ENCODE measurements around the gene C8A. TPM values are rescaled to one million over a fixed set of nuclear protein-coding genes. Genes with fewer than 3 reads are reported as not detected.

C8A gene
- total RNA-seq, 1 experiment from 2014 or later, result not detected

DNA sequence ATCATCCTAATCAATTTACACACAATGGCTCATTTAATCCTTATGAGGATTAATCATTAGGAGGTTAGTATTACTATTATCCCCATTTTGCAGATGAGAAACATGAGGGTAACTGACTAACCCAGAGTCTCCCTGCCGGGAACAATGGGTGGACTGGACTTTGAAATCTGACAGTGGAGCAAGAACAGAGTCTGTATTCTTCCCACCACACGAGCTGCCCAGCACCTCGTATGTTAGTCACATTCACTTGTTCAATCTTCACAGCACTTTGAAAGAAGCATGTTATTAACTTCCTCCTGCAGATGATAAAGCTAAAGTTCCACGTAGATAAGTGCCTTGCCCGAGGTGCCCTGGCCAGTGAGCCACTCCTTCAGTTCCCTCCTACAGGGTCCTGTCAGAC is 98.8 kb downstream of the C8A start:
- Histone ChIP-seq H2BK120ac (ENCODE audit: low read depth, low read length, poor library complexity, severe bottlenecking) (no peak overlapping the region), H3K79me1 (ENCODE audit: insufficient read depth, low read depth, low read length, poor library complexity, severe bottlenecking) (no peaks in the 10 kb centered on the region), H2AK5ac (ENCODE audit: insufficient read length, low read length) (no peak overlapping the region), H3K23ac (ENCODE audit: insufficient read length, low read depth, low read length) (no peak overlapping the region), H3K14ac (ENCODE audit: insufficient read depth, low read length) (no peak overlapping the region), H3K79me2 (ENCODE audit: insufficient read depth, low read length) (no peaks in the 10 kb centered on the region), H2BK5ac (ENCODE audit: insufficient read length, low read length) (no peak overlapping the region), H3K18ac (ENCODE audit: insufficient read length, low read depth, low read length) (no peak overlapping the region), H4K20me1 (ENCODE audit: control insufficient read depth, insufficient read depth, insufficient read length) (no peaks in the 10 kb centered on the region), H3K4me1 (ENCODE audit: insufficient read depth, low read length) (no peaks in the 10 kb centered on the region), H3K27ac (ENCODE audit: insufficient read length, low read depth, low read length) (no peak overlapping the region), H2BK20ac (ENCODE audit: low read depth, low read length, poor library complexity, severe bottlenecking) (no peak overlapping the region), H2BK12ac (ENCODE audit: insufficient read length, low read depth, low read length) (no peak overlapping the region), H3K23me2 (ENCODE audit: insufficient read length, low read depth, low read length, poor library complexity, severe bottlenecking) (no peaks in the 10 kb centered on the region), H4K91ac (ENCODE audit: insufficient read length, low read depth, low read length) (no peak overlapping the region), H2AFZ (ENCODE audit: low read length) (no peak overlapping the region), H3K27me3 (ENCODE audit: insufficient read depth, low read length) (no peaks in the 10 kb centered on the region), H2BK15ac (ENCODE audit: low read depth, low read length) (no peak overlapping the region), H3K56ac (ENCODE audit: insufficient read length, low read depth, low read length) (no peak overlapping the region), H4K8ac (replicated peaks; ENCODE audit: insufficient read length, low read depth, low read length) (no peak overlapping the region), H3K4me2 (ENCODE audit: insufficient read depth, insufficient read length, low read length) (no peak overlapping the region), H4K5ac (ENCODE audit: insufficient read length, low read depth, low read length) (no peak overlapping the region), H3K4ac (ENCODE audit: low read depth, low read length) (no peak overlapping the region), H3K9me3 (ENCODE audit: control insufficient read depth, low read depth, low read length) (no peaks in the 10 kb centered on the region), H3T11ph (ENCODE audit: low read length) (no peak overlapping the region), H3K9ac (ENCODE audit: extremely low read depth, insufficient read length, low read length) (no peak overlapping the region)
- H3K27ac Mint-ChIP-seq, result no peak overlapping the region
- WGBS (ENCODE audit: extremely low coverage, insufficient read length, low lambda C conversion rate), result no CpG with 5 or more reads among the region's 5 CpGs
- no peak overlapping the region for H3K4me3 Mint-ChIP-seq
- no peak for TF ChIP-seq CTCF (conservative IDR thresholded peaks at IDR 0.05)
- no peak for DNase-seq
- no peaks in the 10 kb centered on the region for H3K4me1 Mint-ChIP-seq
- peaks cover 13% of the 10 kb centered on the region for H3K27me3 Mint-ChIP-seq (ENCODE audit: low read depth)
- H3K9me3 Mint-ChIP-seq, result no peaks in the 10 kb centered on the region
- no peaks in the 10 kb centered on the region for H3K36me3 Mint-ChIP-seq (ENCODE audit: insufficient read depth in 1 of 3, low read depth in 3 of 3)

All from H9 (cell line).